Liver (tissue), 3 donors: ENCODE measurements around the gene TMEM8B.

ENCODE experiments used
- TAF1 ChIP-seq: conservative IDR thresholded peaks from 2 replicates; pipeline ENCODE4 v1.6.1; 2016; ENCODE audit warnings: antibody characterized with exemption, mild to moderate bottlenecking
- TF ChIP-seq, protein P1 (sequence below): fragments of 150-350 bp; IDR thresholded peaks from 2 replicates; pipeline ENCODE4 v1.5.1; 2017; ENCODE audit warnings: improper control_type of control experiment, low read depth, low read length; ENCODE audit not compliant: missing input control
- TF ChIP-seq, protein P2 (sequence below): IDR thresholded peaks from 2 replicates; pipeline ENCODE4 v1.6.1; 2016; ENCODE audit warnings: antibody characterized with exemption
- donor health status: healthy.
- donor health status: healthy.

DNA sequence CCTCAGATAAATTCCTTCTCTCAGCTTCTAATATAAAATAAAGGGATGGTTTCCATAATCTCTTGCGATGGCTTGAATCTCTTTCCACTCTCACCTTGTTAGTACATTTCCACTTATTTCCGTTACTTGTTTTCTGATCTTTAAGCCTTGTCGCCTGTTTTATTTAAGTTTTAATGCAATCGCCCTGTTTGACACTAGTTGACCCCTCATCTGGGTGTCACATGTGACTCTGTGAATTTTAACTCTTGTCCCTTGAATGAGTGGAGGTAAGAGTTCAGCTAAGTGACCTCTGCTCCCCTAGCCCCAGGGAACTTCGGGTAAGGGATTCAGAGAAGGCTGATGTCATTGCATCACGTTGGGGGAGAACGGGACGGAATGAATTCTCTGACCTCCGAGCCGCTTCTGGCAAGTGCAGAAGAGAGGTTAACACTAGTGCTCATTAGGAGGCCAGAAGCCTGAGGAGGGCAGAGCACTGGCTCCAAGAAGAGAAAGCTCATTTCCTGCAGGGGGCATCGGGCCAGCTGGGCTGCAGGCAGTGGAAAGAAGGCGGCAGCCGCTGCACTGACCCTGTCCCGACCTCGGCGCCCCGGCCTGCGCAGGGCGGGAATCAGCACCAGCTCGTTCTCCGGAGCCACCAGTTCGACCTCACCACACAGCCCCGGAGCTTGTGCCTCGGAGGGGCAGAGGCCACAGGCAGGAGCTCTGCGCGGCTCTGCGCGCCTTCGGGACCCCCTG is 14.8 kb upstream of the TMEM8B start:
- TF ChIP-seq, protein P1, sequence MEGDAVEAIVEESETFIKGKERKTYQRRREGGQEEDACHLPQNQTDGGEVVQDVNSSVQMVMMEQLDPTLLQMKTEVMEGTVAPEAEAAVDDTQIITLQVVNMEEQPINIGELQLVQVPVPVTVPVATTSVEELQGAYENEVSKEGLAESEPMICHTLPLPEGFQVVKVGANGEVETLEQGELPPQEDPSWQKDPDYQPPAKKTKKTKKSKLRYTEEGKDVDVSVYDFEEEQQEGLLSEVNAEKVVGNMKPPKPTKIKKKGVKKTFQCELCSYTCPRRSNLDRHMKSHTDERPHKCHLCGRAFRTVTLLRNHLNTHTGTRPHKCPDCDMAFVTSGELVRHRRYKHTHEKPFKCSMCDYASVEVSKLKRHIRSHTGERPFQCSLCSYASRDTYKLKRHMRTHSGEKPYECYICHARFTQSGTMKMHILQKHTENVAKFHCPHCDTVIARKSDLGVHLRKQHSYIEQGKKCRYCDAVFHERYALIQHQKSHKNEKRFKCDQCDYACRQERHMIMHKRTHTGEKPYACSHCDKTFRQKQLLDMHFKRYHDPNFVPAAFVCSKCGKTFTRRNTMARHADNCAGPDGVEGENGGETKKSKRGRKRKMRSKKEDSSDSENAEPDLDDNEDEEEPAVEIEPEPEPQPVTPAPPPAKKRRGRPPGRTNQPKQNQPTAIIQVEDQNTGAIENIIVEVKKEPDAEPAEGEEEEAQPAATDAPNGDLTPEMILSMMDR: no peak
- TF ChIP-seq, protein P2, sequence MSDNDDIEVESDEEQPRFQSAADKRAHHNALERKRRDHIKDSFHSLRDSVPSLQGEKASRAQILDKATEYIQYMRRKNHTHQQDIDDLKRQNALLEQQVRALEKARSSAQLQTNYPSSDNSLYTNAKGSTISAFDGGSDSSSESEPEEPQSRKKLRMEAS: peak; percentile 88
- TF ChIP-seq TAF1: peak; percentile 59
